GM12873 (cell line): ENCODE results near the gene KLHDC7B.

Source experiments
- CTCF ChIP-seq: IDR thresholded peaks from 2 replicates; pipeline ENCODE4 v1.5.1; 2012; ENCODE audit warnings: low read depth, mild to moderate bottlenecking, moderate library complexity, low read length, control low read depth; ENCODE audit not compliant: insufficient read depth; ENCODE audit errors: missing control alignments

The KLHDC7B gene

DNA sequence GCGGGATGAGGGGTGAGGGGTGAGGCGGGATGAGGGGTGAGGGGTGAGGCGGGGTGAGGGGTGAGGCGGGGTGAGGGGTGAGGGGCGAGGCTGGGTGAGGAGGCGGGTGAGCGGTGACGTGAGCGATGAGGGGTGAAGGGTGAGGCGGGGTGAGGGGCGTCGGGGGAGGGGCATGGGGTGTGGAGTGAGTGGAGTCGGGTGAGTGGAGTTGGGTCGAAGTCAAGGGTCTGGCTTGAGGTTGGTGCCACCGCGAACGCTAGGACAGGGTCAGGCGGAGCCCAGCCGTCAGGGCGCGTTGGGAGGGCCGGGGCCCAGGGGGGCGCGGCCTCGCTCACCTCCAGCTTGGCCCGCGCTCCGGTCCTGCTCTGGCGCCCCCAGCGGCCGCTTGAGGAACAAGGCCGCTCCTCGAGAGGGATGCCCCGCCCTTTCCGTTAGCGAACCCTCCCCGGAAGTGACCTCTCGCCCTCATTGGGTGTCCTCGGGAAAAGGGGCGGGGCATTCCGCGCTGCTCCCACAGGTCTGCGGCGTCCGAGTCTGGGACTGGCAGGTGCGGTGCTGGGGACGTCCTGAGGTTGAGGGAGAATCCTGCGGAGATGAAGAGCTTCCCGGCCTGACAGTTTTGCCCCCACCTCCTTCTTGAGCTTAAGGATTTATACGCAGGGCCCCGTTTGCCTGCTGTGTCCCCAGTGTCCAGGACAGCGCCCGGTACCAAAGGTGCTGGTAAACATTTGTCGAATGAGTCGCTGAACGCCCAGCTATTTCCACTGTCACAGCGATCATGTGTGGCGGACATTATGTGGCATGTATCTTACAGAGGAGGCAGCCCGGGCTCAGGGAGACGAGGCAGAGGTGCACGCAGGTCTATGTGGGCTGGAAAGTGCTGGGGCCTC lies 17.1 kb downstream of the KLHDC7B start, which contains the start of gene SYCE3:
SYCE3 (minus strand) TSS at position 397 of the 890 bp plus-strand sequence. CDS start 6,514 bp downstream, outside the sequence.
- peak; percentile 91 for TF ChIP-seq CTCF

GRCh38 chr22:50563413-50564160 lies 17.9 kb downstream of the KLHDC7B start:
- no peak for TF ChIP-seq CTCF

- no peak for TF ChIP-seq CTCF
Measured at GRCh38 chr22:50564289-50564688, 18.6 kb downstream of the KLHDC7B start.

- no peak for TF ChIP-seq CTCF
Measured at GRCh38 chr22:50567721-50568252, 22.1 kb downstream of the KLHDC7B start.

DNA sequence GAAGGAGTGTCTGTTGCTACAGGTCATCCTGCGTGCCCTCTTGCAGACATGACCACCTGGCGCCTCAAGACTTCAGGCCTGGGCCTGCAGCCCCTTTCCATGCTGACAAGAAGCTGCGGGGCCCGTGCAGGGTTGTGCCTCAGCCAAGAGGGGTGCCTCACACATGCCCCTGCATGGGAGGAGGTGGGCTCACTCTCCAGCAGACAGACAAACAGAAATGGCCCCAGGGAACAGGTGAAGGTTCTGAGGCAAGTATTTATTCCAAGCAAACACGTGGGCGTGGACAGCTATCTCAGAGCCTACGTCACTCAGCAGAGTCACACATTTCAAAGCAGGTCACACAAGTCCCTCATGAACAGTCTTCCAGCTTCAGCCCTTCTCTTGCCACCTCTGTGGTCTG lies 22.9 kb downstream of the KLHDC7B start:
- TF ChIP-seq CTCF = no peak

DNA sequence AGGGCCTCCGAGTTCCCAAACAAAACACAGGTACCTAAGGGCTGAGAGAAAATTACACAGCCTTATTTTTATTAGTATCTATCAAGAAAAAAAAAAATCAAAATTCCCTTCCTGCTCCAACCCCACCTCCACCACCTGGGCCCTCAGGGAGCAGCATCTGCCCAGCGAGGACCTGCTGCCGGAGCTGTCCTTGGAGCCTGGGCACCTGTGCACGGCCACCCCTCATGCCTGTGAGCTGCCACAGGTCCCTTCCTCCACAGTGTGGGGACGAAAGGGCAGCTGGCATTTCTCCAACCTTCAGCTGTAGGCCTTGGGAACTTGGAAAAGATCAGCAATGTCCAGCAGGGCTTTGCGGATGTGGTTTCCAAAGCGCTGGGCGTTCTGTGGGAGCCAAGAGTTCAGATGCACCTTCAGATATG lies 23.4 kb downstream of the KLHDC7B start:
- no peak for TF ChIP-seq CTCF
